GM12878 (cell line): ENCODE measurements around the gene PKD1L1. TPM values are rescaled to one million over a fixed set of nuclear protein-coding genes. Genes with fewer than 3 reads are reported as not detected.

Experiments
- CBX5 ChIP-seq: sonication (generic); IDR thresholded peaks from 2 replicates; pipeline ENCODE4 v1.6.1; 2016; ENCODE audit warnings: low read depth, moderate library complexity, mild to moderate bottlenecking, inconsistent platforms
- CREB1 ChIP-seq: IDR thresholded peaks from 2 replicates; pipeline ENCODE4 v1.6.1; 2012; ENCODE audit warnings: low read depth, mild to moderate bottlenecking, inconsistent platforms
- JUND ChIP-seq: IDR thresholded peaks from 2 replicates; pipeline ENCODE4 v1.6.1; 2012; ENCODE audit warnings: low read depth, mild to moderate bottlenecking, low read length, improper control_type of control experiment, moderate library complexity
- NFIC ChIP-seq: IDR thresholded peaks from 2 replicates; pipeline ENCODE4 v1.6.1; 2012; ENCODE audit warnings: low read depth, mild to moderate bottlenecking, inconsistent platforms, low read length, moderate library complexity
- NR2F1 ChIP-seq: fragments of 450-650 bp; conservative IDR thresholded peaks from 2 replicates; pipeline ENCODE4 v1.6.1; 2017; ENCODE audit warnings: mild to moderate bottlenecking
- PML ChIP-seq: IDR thresholded peaks from 2 replicates; pipeline ENCODE4 v1.6.1; 2012; ENCODE audit warnings: low read length, inconsistent platforms
- POLR2A ChIP-seq: IDR thresholded peaks from 2 replicates; pipeline ENCODE4 v1.6.1; 2011; ENCODE audit warnings: low read depth, mild to moderate bottlenecking, low read length
- SP1 ChIP-seq: IDR thresholded peaks from one replicate; pipeline ENCODE4 v1.6.1; 2011; ENCODE audit warnings: low read depth, low read length
- YY1 ChIP-seq: IDR thresholded peaks from 2 replicates; pipeline ENCODE4 v1.6.1; 2011; ENCODE audit warnings: low read depth, mild to moderate bottlenecking, low read length
- ZNF207 ChIP-seq: fragments of 450-650 bp; IDR thresholded peaks from 2 replicates; pipeline ENCODE4 v1.6.1; 2014; ENCODE audit warnings: antibody characterized with exemption, mild to moderate bottlenecking, borderline replicate concordance
- ZNF24 ChIP-seq: fragments of 450-650 bp; IDR thresholded peaks from 2 replicates; pipeline ENCODE4 v1.6.1; 2017; ENCODE audit warnings: antibody characterized with exemption, mild to moderate bottlenecking
- polyA plus RNA-seq, 11 experiments: library from polyadenylated mRNA; depleted of rRNA in 4 of 11; unstranded in 6 of 11; stranded (reverse) in 5 of 11; fragments of >200 nt; fragmentation: Nextera tagmentation in 4 of 11; fragmentation: Illumina TruSeq in 1 of 11; extraction: Ambion mirVana in 4 of 11; extraction: Trizol in 1 of 11; gene quantifications; 1 replicate in 1 of 11; 2 replicates in 10 of 11; pipeline versions ENCODE4 v1.2.1 to v1.2.3, GENCODE V29; 2011 to 2016; ENCODE audit warnings: inconsistent platforms in 2 of 11, missing spikeins in 2 of 11, low read depth in 1 of 11
- total RNA-seq, 4 experiments: library from RNA; depleted of rRNA in 3 of 4; stranded (reverse); fragments of >200 nt in 3 of 4; fragmentation: Illumina TruSeq in 1 of 4; extraction: Trizol in 1 of 4; gene quantifications; 2 replicates each; pipeline versions ENCODE4 v1.2.1 to v1.2.3, GENCODE V29; 2013 to 2021
- TF ChIP-seq, protein P1 (sequence below): IDR thresholded peaks from 2 replicates; pipeline ENCODE4 v1.6.1; 2011; ENCODE audit warnings: borderline replicate concordance, low read depth, mild to moderate bottlenecking, moderate library complexity, low read length; ENCODE audit not compliant: insufficient read depth, poor library complexity, severe bottlenecking
- TF ChIP-seq, protein P2 (sequence below): IDR thresholded peaks from 2 replicates; pipeline ENCODE4 v1.6.1; 2012; ENCODE audit warnings: mild to moderate bottlenecking, low read depth, low read length
- TF ChIP-seq, protein P3 (sequence below): IDR thresholded peaks from 2 replicates; pipeline ENCODE4 v1.6.1; 2012; ENCODE audit warnings: low read depth, low read length, improper control_type of control experiment
- TF ChIP-seq, protein P4 (sequence below): fragments of 450-650 bp; conservative IDR thresholded peaks from 2 replicates; pipeline ENCODE4 v1.6.1; 2017; ENCODE audit warnings: mild to moderate bottlenecking, moderate library complexity
- TF ChIP-seq, protein P5 (sequence below): fragments of 450-650 bp; formaldehyde crosslinking; IDR thresholded peaks from 2 replicates; pipeline ENCODE4 v1.4.0; 2022; ENCODE audit warnings: mild to moderate bottlenecking, moderate library complexity
- TF ChIP-seq, protein P6 (sequence below): fragments of 450-650 bp; IDR thresholded peaks from 2 replicates; pipeline ENCODE4 v1.6.1; 2017; ENCODE audit warnings: low read depth, mild to moderate bottlenecking, moderate library complexity

The PKD1L1 gene
- total and polyA plus RNA-seq, 10 of the 15 experiments (the other 5 are each of a cell fraction or from before 2014, with no cell fraction given), result under 0.01 to 0.05 (median 0.02) TPM; not detected in 3

DNA sequence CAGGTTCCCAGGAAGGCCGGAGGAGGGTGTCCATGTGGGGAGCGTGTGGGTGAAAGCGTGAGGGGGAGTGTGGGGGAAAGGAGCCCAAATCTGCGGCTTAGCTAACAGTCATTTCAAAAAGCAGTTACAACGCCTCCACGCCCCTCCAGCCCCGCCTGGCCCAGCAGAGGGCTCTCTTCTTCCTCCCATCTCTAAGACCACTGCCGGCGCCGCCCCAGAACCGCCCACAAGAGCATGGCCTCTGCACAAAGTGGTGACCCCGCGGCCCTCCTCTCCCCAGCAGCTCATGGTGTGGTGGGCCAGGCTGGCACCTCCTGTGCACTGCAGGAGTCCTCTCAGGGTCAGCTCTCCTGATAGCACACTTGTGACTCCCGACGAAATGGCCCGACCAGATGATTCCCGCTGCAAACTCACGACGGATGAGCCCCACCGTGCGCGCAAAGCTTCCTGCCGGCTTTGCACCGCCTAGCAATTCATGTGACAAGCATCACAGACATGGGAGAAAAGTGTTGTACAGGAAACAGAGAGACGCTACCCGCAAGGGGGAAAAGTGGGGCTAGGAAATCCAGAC lies 43.6 kb upstream of the PKD1L1 start (continued):
- TF ChIP-seq, protein P1, sequence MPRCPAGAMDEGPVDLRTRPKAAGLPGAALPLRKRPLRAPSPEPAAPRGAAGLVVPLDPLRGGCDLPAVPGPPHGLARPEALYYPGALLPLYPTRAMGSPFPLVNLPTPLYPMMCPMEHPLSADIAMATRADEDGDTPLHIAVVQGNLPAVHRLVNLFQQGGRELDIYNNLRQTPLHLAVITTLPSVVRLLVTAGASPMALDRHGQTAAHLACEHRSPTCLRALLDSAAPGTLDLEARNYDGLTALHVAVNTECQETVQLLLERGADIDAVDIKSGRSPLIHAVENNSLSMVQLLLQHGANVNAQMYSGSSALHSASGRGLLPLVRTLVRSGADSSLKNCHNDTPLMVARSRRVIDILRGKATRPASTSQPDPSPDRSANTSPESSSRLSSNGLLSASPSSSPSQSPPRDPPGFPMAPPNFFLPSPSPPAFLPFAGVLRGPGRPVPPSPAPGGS, result peak; percentile 13
- TF ChIP-seq, protein P2, sequence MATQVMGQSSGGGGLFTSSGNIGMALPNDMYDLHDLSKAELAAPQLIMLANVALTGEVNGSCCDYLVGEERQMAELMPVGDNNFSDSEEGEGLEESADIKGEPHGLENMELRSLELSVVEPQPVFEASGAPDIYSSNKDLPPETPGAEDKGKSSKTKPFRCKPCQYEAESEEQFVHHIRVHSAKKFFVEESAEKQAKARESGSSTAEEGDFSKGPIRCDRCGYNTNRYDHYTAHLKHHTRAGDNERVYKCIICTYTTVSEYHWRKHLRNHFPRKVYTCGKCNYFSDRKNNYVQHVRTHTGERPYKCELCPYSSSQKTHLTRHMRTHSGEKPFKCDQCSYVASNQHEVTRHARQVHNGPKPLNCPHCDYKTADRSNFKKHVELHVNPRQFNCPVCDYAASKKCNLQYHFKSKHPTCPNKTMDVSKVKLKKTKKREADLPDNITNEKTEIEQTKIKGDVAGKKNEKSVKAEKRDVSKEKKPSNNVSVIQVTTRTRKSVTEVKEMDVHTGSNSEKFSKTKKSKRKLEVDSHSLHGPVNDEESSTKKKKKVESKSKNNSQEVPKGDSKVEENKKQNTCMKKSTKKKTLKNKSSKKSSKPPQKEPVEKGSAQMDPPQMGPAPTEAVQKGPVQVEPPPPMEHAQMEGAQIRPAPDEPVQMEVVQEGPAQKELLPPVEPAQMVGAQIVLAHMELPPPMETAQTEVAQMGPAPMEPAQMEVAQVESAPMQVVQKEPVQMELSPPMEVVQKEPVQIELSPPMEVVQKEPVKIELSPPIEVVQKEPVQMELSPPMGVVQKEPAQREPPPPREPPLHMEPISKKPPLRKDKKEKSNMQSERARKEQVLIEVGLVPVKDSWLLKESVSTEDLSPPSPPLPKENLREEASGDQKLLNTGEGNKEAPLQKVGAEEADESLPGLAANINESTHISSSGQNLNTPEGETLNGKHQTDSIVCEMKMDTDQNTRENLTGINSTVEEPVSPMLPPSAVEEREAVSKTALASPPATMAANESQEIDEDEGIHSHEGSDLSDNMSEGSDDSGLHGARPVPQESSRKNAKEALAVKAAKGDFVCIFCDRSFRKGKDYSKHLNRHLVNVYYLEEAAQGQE, result no peak
- TF ChIP-seq, protein P3, sequence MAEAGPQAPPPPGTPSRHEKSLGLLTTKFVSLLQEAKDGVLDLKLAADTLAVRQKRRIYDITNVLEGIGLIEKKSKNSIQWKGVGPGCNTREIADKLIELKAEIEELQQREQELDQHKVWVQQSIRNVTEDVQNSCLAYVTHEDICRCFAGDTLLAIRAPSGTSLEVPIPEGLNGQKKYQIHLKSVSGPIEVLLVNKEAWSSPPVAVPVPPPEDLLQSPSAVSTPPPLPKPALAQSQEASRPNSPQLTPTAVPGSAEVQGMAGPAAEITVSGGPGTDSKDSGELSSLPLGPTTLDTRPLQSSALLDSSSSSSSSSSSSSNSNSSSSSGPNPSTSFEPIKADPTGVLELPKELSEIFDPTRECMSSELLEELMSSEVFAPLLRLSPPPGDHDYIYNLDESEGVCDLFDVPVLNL, result no peak
- TF ChIP-seq, protein P4, sequence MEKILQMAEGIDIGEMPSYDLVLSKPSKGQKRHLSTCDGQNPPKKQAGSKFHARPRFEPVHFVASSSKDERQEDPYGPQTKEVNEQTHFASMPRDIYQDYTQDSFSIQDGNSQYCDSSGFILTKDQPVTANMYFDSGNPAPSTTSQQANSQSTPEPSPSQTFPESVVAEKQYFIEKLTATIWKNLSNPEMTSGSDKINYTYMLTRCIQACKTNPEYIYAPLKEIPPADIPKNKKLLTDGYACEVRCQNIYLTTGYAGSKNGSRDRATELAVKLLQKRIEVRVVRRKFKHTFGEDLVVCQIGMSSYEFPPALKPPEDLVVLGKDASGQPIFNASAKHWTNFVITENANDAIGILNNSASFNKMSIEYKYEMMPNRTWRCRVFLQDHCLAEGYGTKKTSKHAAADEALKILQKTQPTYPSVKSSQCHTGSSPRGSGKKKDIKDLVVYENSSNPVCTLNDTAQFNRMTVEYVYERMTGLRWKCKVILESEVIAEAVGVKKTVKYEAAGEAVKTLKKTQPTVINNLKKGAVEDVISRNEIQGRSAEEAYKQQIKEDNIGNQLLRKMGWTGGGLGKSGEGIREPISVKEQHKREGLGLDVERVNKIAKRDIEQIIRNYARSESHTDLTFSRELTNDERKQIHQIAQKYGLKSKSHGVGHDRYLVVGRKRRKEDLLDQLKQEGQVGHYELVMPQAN, result no peak
- TF ChIP-seq, protein P5, sequence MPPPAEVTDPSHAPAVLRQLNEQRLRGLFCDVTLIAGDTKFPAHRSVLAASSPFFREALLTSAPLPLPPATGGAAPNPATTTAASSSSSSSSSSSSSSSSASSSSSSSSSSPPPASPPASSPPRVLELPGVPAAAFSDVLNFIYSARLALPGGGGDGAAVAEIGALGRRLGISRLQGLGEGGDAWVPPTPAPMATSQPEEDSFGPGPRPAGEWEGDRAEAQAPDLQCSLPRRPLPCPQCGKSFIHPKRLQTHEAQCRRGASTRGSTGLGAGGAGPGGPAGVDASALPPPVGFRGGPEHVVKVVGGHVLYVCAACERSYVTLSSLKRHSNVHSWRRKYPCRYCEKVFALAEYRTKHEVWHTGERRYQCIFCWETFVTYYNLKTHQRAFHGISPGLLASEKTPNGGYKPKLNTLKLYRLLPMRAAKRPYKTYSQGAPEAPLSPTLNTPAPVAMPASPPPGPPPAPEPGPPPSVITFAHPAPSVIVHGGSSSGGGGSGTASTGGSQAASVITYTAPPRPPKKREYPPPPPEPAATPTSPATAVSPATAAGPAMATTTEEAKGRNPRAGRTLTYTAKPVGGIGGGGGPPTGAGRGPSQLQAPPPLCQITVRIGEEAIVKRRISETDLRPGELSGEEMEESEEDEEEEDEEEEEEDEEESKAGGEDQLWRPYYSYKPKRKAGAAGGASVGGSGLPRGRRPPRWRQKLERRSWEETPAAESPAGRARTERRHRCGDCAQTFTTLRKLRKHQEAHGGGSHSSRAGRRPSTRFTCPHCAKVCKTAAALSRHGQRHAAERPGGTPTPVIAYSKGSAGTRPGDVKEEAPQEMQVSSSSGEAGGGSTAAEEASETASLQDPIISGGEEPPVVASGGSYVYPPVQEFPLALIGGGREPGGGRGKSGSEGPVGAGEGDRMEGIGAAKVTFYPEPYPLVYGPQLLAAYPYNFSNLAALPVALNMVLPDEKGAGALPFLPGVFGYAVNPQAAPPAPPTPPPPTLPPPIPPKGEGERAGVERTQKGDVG, result no peak
- TF ChIP-seq JUND, result 0 out of 2 replicates have a peak, but pooled peaks have one; percentile 45
- peak; percentile 29; the same call in 1 of the 2 replicates for TF ChIP-seq CREB1
- TF ChIP-seq NFIC, result 0 out of 2 replicates have a peak, but pooled peaks have one; percentile 35
- peak; percentile 72 for TF ChIP-seq POLR2A
- TF ChIP-seq ZNF24, result 0 out of 2 replicates have a peak, but pooled peaks have one; percentile 12
- peak; percentile 42 for TF ChIP-seq SP1
- TF ChIP-seq PML, result no peak
- TF ChIP-seq NR2F1, result peak; percentile 96
- TF ChIP-seq, protein P6, sequence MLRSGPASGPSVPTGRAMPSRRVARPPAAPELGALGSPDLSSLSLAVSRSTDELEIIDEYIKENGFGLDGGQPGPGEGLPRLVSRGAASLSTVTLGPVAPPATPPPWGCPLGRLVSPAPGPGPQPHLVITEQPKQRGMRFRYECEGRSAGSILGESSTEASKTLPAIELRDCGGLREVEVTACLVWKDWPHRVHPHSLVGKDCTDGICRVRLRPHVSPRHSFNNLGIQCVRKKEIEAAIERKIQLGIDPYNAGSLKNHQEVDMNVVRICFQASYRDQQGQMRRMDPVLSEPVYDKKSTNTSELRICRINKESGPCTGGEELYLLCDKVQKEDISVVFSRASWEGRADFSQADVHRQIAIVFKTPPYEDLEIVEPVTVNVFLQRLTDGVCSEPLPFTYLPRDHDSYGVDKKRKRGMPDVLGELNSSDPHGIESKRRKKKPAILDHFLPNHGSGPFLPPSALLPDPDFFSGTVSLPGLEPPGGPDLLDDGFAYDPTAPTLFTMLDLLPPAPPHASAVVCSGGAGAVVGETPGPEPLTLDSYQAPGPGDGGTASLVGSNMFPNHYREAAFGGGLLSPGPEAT, result peak; percentile 44; the same call in 1 of the 2 replicates
- TF ChIP-seq ZNF207, result 0 out of 2 replicates have a peak, but pooled peaks have one; percentile 25
- TF ChIP-seq YY1, result peak; percentile 82
- TF ChIP-seq CBX5, result peak; percentile 64; the same call in 1 of the 2 replicates
